Stimulated activated CD8-positive, alpha-beta memory T cell treated with anti-CD3 and anti-CD28 coated beads, Interleukin-2, amount 100 ng/mL, for 1 hour (primary cell): ENCODE data around the gene SSNA1.
"Not testable (repeated sequence)": the region's sequence is repeated elsewhere in the genome, so short reads cannot be mapped to it uniquely, and the experiment has no call there.

ENCODE experiments used
- DNase-seq, 2 donors: peaks; one replicate each; pipeline ENCODE4 v3.0.0-alpha.2; 2020; ENCODE audit warnings: low read depth in 2 of 2

SSNA1 gene

DNA sequence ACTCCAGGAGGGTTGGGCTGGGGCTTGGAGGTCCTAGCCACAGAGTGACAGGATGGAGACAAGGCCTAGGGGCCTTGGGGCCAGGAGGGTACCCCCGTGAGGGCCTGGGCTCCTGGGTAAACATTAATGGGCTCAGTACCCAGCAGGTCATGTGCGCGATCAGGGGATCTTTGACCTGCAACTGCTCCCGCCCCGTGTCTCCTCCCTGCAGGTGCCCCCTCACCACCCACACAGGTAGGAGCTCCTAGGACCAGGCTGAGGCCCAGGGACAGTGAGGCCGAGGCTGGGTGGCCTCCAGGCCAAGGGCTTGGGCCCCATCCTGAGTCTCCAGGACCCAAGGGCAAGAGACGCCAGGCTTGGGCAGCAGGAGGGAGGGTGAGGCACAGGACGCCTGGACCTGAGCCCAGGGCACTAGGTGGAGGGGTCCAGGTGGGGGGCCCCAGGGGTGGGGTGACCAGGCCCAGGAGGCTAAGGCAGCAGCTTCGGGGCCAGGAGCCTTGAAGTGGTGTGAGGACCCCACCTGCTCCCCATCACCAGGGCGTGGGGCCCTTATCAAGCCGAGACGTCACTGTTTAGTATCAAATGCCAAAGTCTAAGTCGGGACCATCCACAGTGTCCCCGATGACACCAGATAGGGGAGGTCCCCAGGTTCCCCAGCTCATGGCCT, 42.4 kb downstream of the SSNA1 start, which contains the start of gene SLC34A3:
Gene SLC34A3 (plus strand): TSS at position 197 of the 667 bp plus-strand sequence. CDS start 802 bp downstream, outside the sequence.
- DNase-seq: no peak

DNA sequence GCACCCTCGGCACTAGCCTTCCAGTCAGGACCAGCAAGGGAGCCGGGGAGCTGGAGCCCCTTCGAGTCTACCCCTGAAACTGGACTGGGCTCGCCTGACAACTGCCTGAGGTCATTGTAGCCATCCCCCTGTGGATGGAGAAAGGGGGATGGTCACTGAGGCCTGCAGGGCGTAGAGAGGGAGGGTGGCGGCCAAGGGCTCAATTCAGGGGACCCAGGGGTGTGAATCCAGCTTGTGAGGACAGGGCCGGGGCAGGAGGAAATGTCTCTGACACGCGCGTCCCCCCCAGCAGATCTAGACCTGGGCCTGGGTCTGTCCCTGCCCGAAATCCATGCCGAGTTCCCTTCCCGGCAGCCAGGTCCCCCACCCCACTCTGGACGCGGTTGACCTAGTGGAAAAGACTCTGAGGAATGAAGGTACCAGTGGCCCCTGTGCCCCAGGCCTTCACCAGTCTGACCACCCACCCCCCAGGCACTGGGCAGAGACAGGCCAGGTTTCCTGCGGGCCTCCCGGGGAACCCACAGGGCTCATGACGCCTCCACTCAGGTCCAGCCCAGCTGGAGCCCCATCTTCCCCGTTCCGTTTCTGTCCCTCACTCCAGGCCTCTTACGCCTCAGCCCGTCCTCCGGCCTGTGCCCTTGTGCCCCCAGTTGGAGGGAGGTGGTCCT, 43.0 kb downstream of the SSNA1 start:
- DNase-seq: no peak

DNA sequence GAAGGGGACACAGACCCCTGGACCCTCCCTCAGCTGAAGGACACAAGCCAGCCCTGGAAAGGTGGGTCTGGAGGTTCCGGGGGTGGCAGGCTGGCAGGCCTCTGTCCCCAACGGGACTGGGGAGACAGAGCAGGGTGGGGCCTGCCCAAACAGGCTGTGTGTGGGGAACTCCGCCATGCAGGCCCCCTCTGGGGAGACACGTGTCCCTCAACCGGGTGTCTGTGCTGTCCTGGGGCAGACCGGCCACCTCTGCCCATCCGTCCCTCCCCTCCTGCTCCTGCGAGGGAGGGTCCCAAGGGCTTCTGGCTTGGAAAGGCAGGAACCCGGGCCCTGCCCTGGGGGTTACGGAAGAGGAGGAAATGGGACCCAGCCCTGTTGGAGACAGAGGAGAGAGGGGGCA, 43.6 kb downstream of the SSNA1 start:
- no peak for DNase-seq

DNA sequence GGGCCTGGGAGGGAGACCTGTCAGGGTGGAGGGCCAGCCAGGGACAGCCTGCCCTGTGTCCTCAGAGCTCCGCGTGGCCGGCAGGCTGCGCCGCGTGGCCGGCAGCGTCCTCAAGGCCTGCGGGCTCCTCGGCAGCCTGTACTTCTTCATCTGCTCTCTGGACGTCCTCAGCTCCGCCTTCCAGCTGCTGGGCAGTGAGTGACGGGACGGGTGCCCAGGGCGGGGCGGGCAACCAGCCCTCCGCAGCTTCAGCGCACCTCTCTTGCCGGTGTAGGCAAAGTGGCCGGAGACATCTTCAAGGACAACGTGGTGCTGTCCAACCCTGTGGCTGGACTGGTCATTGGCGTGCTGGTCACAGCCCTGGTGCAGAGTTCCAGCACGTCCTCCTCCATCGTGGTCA, 44.0 kb downstream of the SSNA1 start:
- no peak for DNase-seq

DNA sequence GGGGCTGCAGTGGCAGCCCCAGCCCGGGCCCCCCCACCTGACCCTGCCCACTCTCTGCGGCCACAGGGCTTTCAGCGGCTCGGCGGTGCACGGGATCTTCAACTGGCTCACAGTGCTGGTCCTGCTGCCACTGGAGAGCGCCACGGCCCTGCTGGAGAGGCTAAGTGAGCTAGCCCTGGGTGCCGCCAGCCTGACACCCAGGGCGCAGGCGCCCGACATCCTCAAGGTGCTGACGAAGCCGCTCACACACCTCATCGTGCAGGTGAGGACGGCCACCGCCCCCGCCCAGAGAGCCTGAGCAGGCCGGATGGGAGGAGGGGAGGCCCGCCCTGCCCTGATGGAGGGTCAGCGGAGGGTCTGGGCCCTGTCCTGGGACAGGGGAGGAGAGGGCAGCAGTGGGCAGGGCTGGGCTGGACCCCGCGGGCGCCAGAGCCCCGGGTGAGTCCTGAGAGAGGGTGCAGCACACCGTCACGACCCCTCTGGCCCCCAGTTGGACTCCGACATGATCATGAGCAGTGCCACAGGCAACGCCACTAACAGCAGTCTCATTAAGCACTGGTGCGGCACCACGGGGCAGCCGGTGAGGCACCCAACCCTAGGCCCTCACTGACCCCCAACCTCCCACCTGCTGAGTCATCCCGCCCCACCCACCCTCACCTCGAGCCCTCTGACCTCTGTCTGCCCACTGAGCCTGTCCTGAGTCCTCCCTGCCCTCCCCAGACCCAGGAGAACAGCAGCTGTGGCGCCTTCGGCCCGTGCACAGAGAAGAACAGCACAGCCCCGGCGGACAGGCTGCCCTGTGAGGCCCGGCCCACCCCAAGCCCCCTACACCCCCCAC, 44.9 kb downstream of the SSNA1 start:
- DNase-seq: no peak

DNA sequence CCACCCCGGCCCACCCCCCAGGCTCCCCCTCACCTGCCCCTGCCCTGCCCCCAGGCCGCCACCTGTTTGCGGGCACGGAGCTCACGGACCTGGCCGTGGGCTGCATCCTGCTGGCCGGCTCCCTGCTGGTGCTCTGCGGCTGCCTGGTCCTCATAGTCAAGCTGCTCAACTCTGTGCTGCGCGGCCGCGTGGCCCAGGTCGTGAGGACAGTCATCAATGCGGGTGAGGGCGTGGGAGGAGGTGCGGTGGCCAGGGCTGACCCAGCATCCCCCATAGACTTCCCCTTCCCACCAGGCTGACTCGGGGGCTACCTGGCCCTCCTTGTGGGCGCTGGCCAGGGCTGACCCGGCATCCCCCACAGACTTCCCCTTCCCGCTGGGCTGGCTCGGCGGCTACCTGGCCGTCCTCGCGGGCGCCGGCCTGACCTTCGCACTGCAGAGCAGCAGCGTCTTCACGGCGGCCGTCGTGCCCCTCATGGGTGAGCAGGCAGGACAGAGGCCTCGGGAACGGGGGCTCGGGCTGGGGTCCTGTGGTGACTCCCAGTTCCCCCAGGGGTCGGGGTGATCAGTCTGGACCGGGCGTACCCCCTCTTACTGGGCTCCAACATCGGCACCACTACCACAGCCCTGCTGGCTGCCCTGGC, 45.7 kb downstream of the SSNA1 start:
- DNase-seq: no peak

DNA sequence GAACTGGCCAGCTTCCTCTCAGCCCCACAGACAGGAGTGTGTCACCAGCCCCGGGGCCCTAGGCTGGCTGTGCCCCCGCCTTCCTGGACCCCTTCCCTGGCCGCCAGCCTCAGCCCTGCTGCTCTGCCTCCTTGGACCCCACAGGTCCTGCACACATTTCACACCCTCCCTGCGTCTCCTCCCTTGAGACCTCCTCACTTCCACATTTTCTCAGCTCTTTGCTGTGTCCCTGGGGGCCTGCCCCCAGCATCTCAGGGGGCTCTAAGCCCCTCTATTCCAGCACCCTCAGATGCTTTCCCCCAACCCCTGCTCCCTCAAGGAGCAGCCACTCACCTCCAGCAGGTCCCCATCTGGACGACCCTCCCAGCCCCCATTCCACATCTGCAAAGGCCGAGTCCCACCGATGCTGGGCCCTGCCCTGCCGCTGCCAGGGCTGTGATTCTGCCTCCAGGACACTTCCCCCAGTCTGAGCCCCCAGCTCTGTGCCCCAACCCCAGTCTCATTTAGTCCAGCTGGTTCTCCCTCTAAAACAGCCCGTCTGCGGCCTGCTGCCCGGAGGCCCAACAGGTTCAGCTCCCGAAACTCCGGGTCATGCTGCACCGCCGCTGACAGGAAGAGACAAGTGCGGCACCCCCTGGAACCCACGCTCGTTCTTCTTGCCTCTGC, 46.4 kb downstream of the SSNA1 start:
- DNase-seq: no peak

DNA sequence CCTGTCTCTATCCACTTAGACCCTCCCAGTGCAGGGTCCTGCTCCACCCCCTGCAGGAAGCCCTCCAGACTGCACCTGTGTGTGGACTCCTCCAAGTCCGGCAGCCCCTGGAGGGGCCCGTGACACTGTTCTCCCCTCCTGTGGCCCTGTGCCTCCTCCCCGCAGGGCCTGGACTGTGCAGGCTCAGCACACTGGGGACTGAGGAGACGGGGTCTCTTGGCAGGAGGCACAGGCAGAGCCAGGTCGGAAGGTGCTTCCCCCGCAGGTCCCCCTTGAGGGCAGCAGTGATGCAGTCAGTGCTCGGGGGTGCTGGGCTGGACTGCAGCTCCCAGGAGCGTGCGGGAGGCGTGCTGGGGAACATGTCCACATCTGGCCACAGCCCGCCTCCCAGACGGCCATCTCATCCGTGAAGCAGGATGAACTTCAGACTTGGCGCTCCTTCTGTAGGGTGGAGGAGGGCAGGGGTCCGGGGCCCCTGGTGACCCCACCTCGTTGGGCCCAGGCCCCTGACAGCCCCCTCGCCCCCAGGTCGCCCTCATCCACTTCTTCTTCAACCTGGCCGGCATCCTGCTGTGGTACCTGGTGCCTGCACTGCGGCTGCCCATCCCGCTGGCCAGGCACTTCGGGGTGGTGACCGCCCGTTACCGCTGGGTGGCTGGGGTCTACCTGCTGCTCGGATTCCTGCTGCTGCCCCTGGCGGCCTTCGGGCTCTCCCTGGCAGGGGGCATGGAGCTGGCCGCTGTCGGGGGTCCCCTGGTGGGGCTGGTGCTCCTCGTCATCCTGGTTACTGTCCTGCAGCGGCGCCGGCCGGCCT, 47.2 kb downstream of the SSNA1 start:
- no peak for DNase-seq

DNA sequence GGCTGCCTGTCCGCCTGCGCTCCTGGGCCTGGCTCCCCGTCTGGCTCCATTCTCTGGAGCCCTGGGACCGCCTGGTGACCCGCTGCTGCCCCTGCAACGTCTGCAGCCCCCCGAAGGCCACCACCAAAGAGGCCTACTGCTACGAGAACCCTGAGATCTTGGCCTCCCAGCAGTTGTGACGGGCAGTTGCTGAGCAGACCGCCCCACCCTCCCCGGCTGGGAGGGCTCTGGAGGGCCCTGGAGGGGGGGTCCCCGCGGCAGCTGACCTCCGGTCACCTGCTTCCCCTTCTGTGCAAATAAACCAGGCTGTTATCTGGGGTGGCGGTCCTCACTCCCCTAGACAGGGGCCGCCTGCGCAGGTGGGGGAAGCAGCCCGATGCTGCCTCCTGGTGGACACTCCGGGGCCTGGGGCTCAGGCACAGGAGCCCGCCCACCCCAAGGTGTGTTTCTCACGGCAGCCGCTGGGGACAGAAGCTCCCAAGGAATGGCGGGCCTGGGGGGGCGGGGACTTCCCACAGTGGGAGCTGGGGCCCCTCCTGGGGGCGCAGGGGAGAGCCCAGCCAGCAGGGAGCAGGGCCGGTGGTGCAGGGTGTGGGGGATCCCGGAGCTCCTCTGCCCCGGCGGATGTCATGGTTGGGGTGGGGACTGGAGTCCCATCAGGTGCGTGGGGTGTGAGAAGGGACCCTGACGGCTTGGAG, 47.9 kb downstream of the SSNA1 start:
- peak; percentile 76 to 88 for DNase-seq

DNA sequence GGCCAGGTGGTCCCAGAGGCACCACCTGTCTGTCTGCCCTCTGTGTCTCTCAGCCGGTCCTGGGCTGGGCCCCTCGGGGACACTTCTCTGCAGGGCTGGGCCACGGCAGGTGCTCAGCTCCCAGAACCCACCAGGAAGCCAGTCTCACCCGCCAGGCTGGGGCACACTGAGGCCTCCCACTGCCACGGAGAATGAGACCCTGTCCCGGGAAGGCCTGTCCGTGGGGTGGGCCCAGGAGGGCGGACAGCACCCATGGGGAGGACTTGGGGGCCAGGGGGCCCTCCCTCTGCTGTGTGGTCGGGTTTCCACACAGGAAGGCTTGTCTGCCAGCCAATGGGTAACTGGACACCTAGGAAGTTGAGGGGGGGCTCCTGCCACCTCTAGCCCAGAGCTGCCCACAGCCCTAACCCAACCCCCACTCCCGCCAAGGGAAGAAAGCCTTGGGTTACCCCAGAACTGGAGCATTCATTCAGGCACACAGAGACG, 48.5 kb downstream of the SSNA1 start:
- DNase-seq: no peak

DNA sequence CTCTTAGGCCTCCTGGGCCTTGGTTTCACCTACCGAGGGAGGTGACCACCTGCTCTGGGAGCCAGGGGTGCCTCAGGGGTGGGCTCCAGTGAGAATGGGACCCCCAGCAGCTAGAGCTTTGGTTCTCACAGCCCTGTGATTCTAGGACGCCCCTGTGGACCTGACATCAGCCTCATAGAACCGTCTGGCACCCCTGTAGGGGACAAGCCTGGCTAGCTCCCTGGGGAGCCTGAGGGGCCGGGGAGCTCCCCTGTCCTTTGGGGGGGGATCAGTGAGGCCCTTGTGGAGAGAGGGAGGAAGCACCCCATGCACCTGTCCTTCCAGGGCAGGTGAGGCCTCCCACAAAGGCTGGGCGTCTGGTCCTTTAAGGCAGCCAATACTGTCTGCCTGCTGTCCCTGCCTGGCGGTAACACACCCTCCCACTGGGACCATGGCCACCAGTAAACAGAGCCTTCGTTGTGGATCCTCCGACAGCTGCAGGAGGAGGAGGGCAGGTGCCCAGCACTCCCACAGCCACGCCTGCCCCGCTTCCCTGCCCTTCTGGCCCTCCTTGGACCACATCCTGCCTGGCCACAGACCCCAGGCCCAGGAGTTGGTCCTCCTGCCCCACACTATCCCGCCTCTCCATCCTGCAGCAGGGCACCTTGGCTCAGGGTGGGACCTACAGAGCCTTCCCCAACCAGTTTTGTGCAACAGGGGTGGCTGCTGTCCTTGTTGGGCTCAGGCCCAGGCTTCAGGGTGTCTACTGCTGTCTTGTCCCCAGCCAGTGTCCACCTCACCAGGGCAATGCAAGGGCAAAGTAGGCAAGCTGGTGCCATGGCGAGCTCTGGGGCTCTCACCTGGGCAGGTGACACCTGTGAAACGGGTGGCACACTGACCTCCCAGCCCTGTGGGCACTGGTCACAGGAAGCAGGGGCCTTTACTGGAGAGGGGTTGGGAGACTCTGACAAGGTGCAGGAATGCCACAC, 49.6 kb downstream of the SSNA1 start:
- DNase-seq: no peak

DNA sequence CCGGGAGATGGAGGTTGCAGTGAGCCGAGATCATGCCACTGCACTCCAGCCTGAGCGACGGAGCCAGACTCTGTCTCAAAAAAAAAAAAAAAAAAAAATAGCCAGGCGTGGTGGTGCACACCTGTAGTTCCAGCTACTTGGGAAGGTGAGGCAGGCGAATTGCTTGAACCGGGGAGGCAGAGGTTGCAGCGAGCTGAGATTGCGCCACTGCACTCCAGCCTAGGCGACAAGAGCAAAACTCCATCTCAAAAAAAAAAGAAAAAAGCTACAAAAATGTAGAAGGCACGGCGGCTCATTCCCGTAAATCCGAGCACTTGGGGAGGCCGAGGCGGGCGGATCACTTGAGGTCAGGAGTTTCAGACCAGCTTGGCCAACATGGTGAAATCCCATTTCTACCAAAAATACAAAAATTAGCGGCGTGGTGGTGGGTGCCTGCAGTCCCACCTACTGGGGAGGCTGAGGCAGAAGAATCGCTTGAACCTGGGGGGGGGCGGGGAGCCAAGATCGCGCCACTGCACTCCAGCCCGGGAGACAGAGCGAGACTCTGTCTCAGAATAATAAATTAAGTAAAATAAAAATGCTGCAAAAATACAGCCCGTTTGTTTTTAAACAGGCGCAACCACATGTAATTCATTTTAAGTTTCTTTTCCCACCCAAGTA, 51.2 kb downstream of the SSNA1 start:
- not testable (repeated sequence) for DNase-seq
